B cell (primary cell): ENCODE results near the gene OR2M5. TPM values are rescaled to one million over a fixed set of nuclear protein-coding genes. Genes with fewer than 3 reads are reported as not detected.

Experiments
- ATAC-seq: fragments of 200-7000 bp; cut with Tn5 transposase; one replicate; pipeline ENCODE4 v1.10.0; 2021; ENCODE audit warnings: low read depth, mild to moderate bottlenecking, moderate number of reproducible peaks, moderate library complexity
- CTCF ChIA-PET: fragments of 350-600 bp; sonication (Branson Sonifier 250); formaldehyde crosslinking; loops from one replicate; lab custom pipeline; 2021; ENCODE audit warnings: antibody characterized with exemption, inconsistent platforms; lab: Charles Lee
- POLR2A ChIA-PET: fragments of 350-600 bp; sonication (Branson Sonifier 250); formaldehyde crosslinking; loops from one replicate; lab custom pipeline; 2021; ENCODE audit warnings: antibody characterized with exemption; lab: Charles Lee
- DNase-seq: peaks from one replicate; pipeline ENCODE4 v3.0.0; 2013
- H2AFZ ChIP-seq: 2 replicates; pipeline ENCODE4 v1.6.1; 2012; ENCODE audit warnings: mild to moderate bottlenecking, low read depth, low read length; ENCODE audit not compliant: insufficient read depth, poor library complexity, severe bottlenecking
- H3K27ac ChIP-seq, 2 donors: 1 replicate in 1 of 2; 2 replicates in 1 of 2; pipeline ENCODE4 v1.5.1; 2012 to 2013; ENCODE audit warnings: low read length in 2 of 2, mild to moderate bottlenecking in 2 of 2, moderate library complexity in 1 of 2
- H3K27me3 ChIP-seq, 4 experiments: fragments of 200-600 bp in 1 of 4; sonication (generic) in 1 of 4; replicated peaks in 1 of 4; 1 replicate in 2 of 4; 2 replicates in 2 of 4; pipeline versions ENCODE4 v1.6.1 to v1.7.0; 2013 to 2016; ENCODE audit warnings: low read length in 3 of 4, mild to moderate bottlenecking in 2 of 4, mixed read lengths in 1 of 4, moderate library complexity in 1 of 4; ENCODE audit not compliant: insufficient read depth in 4 of 4, control insufficient read depth in 3 of 4; ENCODE audit errors: control extremely low read depth in 1 of 4
- H3K36me3 ChIP-seq, 2 experiments: replicated peaks in 1 of 2; 1 replicate in 1 of 2; 2 replicates in 1 of 2; pipeline versions ENCODE4 v1.6.1 to v1.7.1; 2013; ENCODE audit warnings: low read length in 1 of 2; ENCODE audit not compliant: insufficient read depth in 2 of 2, control insufficient read depth in 1 of 2; ENCODE audit errors: control extremely low read depth in 1 of 2, extremely low read depth in 1 of 2
- H3K4me1 ChIP-seq, 2 donors: fragments of 200-600 bp in 1 of 2; sonication (generic) in 1 of 2; 1 replicate in 1 of 2; 2 replicates in 1 of 2; pipeline versions ENCODE4 v1.5.1 to v1.6.1; 2013 to 2017; ENCODE audit warnings: low read length in 2 of 2; ENCODE audit not compliant: control insufficient read depth in 2 of 2, insufficient read depth in 2 of 2
- H3K4me2 ChIP-seq: replicated peaks from 2 replicates; pipeline ENCODE3; 2012; ENCODE audit warnings: mild to moderate bottlenecking, low read depth, low read length; ENCODE audit not compliant: poor library complexity, severe bottlenecking
- H3K4me3 ChIP-seq, 5 experiments: fragments of 200-600 bp in 1 of 5; sonication (generic) in 1 of 5; 1 replicate in 3 of 5; 2 replicates in 2 of 5; pipeline versions ENCODE4 v1.5.1 to v1.7.0; 2011 to 2016; ENCODE audit warnings: low read length in 4 of 5, mild to moderate bottlenecking in 4 of 5, low read depth in 2 of 5, control low read depth in 1 of 5, moderate library complexity in 1 of 5; ENCODE audit not compliant: insufficient read depth in 1 of 5; ENCODE audit errors: control extremely low read depth in 1 of 5, extremely low read depth in 1 of 5
- H3K79me2 ChIP-seq: fragments of 200-600 bp; sonication (generic); one replicate; pipeline ENCODE4 v1.6.0; 2016; ENCODE audit warnings: low read length; ENCODE audit not compliant: control insufficient read depth, insufficient read depth
- H3K9ac ChIP-seq: fragments of 200-600 bp; sonication (generic); 2 replicates; pipeline ENCODE4 v1.6.1; 2017; ENCODE audit warnings: mild to moderate bottlenecking, low read length, moderate library complexity
- H3K9me3 ChIP-seq, 3 donors: one replicate each; pipeline versions ENCODE4 v1.6.1 to v1.7.1; 2013; ENCODE audit warnings: low read length in 2 of 3; ENCODE audit not compliant: control insufficient read depth in 2 of 3, insufficient read depth in 1 of 3; ENCODE audit errors: control extremely low read depth in 1 of 3
- H4K20me1 ChIP-seq: 2 replicates; pipeline ENCODE4 v1.6.0; 2012; ENCODE audit warnings: mild to moderate bottlenecking, low read length; ENCODE audit not compliant: insufficient read depth, control insufficient read depth, poor library complexity, severe bottlenecking
- H3K27ac Mint-ChIP-seq: one replicate; pipeline ENCODE4 v1.8.0; 2021; ENCODE audit warnings: mixed read lengths
- H3K27me3 Mint-ChIP-seq: one replicate; pipeline ENCODE4 v1.8.0; 2021; ENCODE audit warnings: mixed read lengths
- H3K4me1 Mint-ChIP-seq: one replicate; pipeline ENCODE4 v1.8.0; 2021; ENCODE audit warnings: mixed read lengths
- H3K4me3 Mint-ChIP-seq: one replicate; pipeline ENCODE4 v1.8.0; 2021; ENCODE audit warnings: mixed read lengths
- H3K9me3 Mint-ChIP-seq: one replicate; pipeline ENCODE4 v1.8.0; 2022; ENCODE audit warnings: mixed read lengths; ENCODE audit not compliant: insufficient read depth
- EZH2 ChIP-seq: IDR thresholded peaks from 2 replicates; pipeline ENCODE4 v1.6.1; 2012; ENCODE audit warnings: borderline replicate concordance, low read depth, mild to moderate bottlenecking, moderate library complexity, low read length; ENCODE audit not compliant: insufficient read depth, poor library complexity, severe bottlenecking
- WGBS: methylation state at CpG from one replicate; pipeline ENCODE4 v1.1.5; 2013; ENCODE audit warnings: missing lambda C conversion rate; ENCODE audit not compliant: insufficient coverage; 5-methylcytosine and 5-hydroxymethylcytosine counted together
- intact Hi-C: fragments of 100-400 bp; cut with micrococcal nuclease; formaldehyde crosslinking; loops from one replicate; pipeline ENCODE4 v1.10.0; 2022
- polyA plus RNA-seq: library from polyadenylated mRNA; depleted of rRNA; stranded (reverse); fragments of >200 nt; gene quantifications from 2 replicates; pipeline ENCODE4 v1.2.3, GENCODE V29; 2012
- total RNA-seq, 2 donors: library from RNA; stranded (reverse); fragments of 120-200 nt in 1 of 2; gene quantifications; 1 replicate in 1 of 2; 2 replicates in 1 of 2; pipeline versions ENCODE4 v1.2.3 to v1.2.4, GENCODE V29; 2013 to 2022
- TF ChIP-seq, protein P1 (sequence below): fragments of 200-600 bp; IDR thresholded peaks from one replicate; pipeline ENCODE4 v1.8.0; 2022; ENCODE audit warnings: antibody characterized with exemption, mild to moderate bottlenecking

Gene OR2M5
- total and polyA plus RNA-seq, 2 donors (not counting 1 experiment from before 2014, with no cell fraction given), result not detected

DNA sequence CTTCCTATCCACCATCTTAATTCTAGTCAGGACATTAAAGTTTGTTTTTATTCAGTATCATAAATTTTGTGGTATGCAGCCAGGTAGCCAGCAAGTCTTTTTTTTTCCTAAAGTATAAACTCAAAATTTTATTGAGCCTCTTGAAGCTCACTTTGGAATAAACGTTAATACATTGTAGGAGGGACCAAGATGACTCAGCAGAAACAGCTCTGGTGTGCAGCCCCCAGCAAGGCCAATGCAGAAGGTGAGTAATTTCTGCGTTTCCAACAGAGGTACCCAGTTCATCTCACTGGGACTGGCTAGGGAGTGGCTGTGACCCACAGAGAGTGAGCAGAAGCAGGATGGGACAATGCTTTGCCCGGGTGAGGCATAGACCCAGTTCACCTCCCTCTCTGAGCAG lies 42.4 kb downstream of the OR2M5 start:
- H3K9me3 ChIP-seq, result peaks cover 0 to 4% (median 0%) of the 10 kb centered on the region in 3 donors
- H3K4me1 Mint-ChIP-seq, result no peaks in the 10 kb centered on the region
- ChIA-PET CTCF (no interaction called here), POLR2A (no interaction called here)
- no peak overlapping the region for H3K4me3 ChIP-seq
- no peak overlapping the region for H3K4me2 ChIP-seq
- DNase-seq (no peak), ATAC-seq (no peak)
- TF ChIP-seq, protein P1, sequence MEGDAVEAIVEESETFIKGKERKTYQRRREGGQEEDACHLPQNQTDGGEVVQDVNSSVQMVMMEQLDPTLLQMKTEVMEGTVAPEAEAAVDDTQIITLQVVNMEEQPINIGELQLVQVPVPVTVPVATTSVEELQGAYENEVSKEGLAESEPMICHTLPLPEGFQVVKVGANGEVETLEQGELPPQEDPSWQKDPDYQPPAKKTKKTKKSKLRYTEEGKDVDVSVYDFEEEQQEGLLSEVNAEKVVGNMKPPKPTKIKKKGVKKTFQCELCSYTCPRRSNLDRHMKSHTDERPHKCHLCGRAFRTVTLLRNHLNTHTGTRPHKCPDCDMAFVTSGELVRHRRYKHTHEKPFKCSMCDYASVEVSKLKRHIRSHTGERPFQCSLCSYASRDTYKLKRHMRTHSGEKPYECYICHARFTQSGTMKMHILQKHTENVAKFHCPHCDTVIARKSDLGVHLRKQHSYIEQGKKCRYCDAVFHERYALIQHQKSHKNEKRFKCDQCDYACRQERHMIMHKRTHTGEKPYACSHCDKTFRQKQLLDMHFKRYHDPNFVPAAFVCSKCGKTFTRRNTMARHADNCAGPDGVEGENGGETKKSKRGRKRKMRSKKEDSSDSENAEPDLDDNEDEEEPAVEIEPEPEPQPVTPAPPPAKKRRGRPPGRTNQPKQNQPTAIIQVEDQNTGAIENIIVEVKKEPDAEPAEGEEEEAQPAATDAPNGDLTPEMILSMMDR, result no peak
- no peak overlapping the region for H3K27ac Mint-ChIP-seq
- no peaks in the 10 kb centered on the region for H3K79me2 ChIP-seq
- no peak overlapping the region for H3K9ac ChIP-seq
- intact Hi-C loops, result no loop called here
- H3K27me3 Mint-ChIP-seq, result no peaks in the 10 kb centered on the region
- H3K4me1 ChIP-seq, result no peaks in the 10 kb centered on the region
- H3K36me3 ChIP-seq, result no peaks in the 10 kb centered on the region
- no peak overlapping the region for H3K4me3 Mint-ChIP-seq
- H3K27me3 ChIP-seq, result no peaks in the 10 kb centered on the region
- no peak overlapping the region for H2AFZ ChIP-seq
- 50% methylated on average over 2 of the region's 3 CpGs for WGBS
- no peak overlapping the region for H3K27ac ChIP-seq
- H4K20me1 ChIP-seq, result no peaks in the 10 kb centered on the region
- peaks cover 6% of the 10 kb centered on the region for H3K9me3 Mint-ChIP-seq

DNA sequence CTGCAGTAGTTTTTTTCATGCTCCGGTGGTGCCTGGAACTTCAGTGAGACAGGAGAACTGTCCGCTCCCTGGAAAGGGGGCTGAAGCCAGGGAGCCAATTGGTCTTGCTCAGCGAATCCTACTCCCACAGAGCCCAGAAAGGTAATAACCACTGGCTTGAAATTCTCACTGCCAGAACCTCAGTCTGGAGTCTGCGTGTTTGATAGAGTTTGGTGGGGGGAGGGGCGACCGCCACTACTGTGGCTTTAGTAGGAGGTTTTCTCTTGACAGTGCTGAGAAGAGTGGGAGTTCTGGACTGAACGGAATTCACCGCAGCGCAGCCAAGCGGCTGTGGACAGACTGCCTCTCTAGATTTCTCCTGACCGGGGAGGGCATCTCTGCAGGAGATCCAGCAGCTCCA lies 44.1 kb downstream of the OR2M5 start:
- Histone ChIP-seq H2AFZ (no peak overlapping the region), H3K9ac (no peak overlapping the region), H3K36me3 (no peaks in the 10 kb centered on the region), H4K20me1 (no peaks in the 10 kb centered on the region), H3K4me3 (no peak overlapping the region), H3K79me2 (no peaks in the 10 kb centered on the region), H3K9me3 (peaks cover 0 to 4% (median 4%) of the 10 kb centered on the region in 3 donors), H3K27ac (no peak overlapping the region), H3K4me2 (no peak overlapping the region), H3K4me1 (no peaks in the 10 kb centered on the region), H3K27me3 (no peaks in the 10 kb centered on the region)
- no peaks in the 10 kb centered on the region for H3K27me3 Mint-ChIP-seq
- TF ChIP-seq EZH2, result no peak
- TF ChIP-seq, protein P1, result no peak
- no peak overlapping the region for H3K4me3 Mint-ChIP-seq
- no peaks in the 10 kb centered on the region for H3K4me1 Mint-ChIP-seq
- ChIA-PET CTCF (no interaction called here), POLR2A (no interaction called here)
- H3K27ac Mint-ChIP-seq, result no peak overlapping the region
- ATAC-seq (no peak), DNase-seq (no peak)
- 77% methylated on average over 10 of the region's 11 CpGs for WGBS
- peaks cover 6% of the 10 kb centered on the region for H3K9me3 Mint-ChIP-seq
- intact Hi-C loops, result no loop called here
